Peyer's patch (tissue), 4 donors: Measurements from ENCODE around the gene SENP5.

Experiments used
- CTCF ChIP-seq, 6 experiments: fragments of 450-650 bp in 4 of 6; fragments of 200-600 bp in 2 of 6; sonication (generic) in 1 of 6; IDR thresholded peaks; one replicate each; pipeline ENCODE4 v1.5.1; 2017 to 2019; ENCODE audit warnings: antibody characterized with exemption in 6 of 6, mild to moderate bottlenecking in 3 of 6, moderate library complexity in 1 of 6
- POLR2A ChIP-seq, 2 donors: fragments of 450-650 bp; IDR thresholded peaks; one replicate each; pipeline ENCODE4 v1.5.1; 2017; ENCODE audit warnings: antibody characterized with exemption in 2 of 2, mild to moderate bottlenecking in 2 of 2, moderate library complexity in 2 of 2

GRCh38 chr3:196976941-196977340 is 109.2 kb downstream of the SENP5 start:
- TF ChIP-seq CTCF (IDR thresholded peaks at IDR 0.05), result no peak
- TF ChIP-seq POLR2A (IDR thresholded peaks at IDR 0.05), result no peak
